Medulla oblongata (tissue), 1 donor: Measurements from ENCODE around the gene SMAP1.

Experiments
- DNase-seq: peaks from one replicate; pipeline ENCODE4 v3.0.0-alpha.2; 2015; ENCODE audit errors: extremely low spot score

Gene SMAP1

GRCh38 chr6:70841112-70841511 lies 173.4 kb downstream of the SMAP1 start:
- DNase-seq: no peak

- DNase-seq: no peak
These were observed 174.9 kb downstream of the SMAP1 start for GRCh38 chr6:70842541-70842940.

DNA sequence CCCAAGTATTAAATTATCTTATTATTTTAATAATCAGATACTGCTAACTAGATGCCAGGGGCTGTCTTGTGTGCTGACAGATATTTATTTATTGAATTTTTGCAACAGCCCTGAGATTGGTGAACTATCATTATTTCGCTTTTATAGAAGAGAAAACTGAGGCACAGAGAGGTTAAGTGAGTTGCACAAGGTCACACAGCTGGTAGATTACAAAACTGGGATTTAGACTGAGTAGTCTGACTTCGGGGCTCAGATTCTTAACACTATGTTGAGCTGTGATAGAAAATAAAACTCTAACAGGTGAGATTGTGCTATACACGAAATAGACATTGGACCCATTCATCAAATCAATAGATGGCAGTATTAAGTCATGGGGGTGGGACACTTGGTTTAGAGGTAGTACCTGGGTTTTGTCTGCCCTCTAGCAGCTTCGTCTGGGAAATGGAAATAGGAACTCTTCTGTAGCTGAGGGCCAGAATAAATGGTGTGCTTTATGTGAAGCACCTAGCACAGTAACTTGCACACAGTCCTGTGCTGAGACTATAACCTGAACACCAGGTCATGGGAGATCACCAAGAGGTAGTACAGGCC lies 175.7 kb downstream of the SMAP1 start:
- DNase-seq: no peak

DNA sequence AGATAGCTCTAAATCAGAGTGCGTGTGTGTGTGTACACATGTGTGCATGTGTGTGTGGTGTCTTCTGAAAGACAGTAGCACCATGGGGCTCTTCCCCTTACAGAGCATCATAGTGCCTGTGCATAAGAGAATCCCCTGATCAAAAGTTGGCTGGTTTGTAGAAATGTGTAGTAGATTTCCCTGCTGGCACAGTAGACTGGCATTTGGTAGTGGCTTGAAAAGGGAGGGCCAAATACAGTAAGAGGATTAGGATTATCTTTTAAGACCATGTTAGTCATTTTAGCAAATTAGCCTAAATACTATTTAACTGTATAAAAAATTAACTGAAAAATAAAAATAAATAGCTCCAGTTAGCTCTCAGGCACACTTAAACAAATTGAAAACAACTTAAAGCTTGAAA lies 176.6 kb downstream of the SMAP1 start:
- DNase-seq: no peak

DNA sequence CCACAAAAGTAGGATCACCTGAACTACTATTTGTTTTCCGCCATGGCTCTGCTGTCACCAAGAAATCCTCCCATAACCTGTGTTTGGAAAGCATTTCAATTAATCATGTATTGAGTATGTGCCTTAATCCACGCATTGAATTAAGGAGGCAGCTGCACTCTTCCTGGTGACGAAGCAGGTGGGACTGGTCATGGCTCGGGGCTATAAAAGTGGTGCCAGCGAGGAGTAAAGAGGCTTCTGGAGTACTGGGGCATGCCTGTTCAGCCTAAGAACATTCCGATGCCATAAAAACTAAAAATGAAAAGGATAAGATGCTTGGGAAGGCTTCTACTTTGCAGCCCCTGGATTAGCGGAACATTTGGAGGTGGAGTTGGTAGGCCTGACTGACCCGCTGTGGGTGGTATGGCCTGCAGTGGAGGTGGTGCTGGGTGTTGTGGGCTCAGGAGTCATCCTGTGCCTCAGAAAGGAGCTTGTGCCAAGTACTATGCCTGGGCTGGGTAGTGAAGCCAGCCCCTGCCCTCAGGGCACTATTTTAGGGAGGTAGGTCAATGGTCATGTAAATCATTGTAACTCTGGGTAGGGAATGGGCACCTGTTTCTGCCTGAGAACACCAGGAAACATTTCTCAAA lies 178.6 kb downstream of the SMAP1 start:
- no peak for DNase-seq

DNA sequence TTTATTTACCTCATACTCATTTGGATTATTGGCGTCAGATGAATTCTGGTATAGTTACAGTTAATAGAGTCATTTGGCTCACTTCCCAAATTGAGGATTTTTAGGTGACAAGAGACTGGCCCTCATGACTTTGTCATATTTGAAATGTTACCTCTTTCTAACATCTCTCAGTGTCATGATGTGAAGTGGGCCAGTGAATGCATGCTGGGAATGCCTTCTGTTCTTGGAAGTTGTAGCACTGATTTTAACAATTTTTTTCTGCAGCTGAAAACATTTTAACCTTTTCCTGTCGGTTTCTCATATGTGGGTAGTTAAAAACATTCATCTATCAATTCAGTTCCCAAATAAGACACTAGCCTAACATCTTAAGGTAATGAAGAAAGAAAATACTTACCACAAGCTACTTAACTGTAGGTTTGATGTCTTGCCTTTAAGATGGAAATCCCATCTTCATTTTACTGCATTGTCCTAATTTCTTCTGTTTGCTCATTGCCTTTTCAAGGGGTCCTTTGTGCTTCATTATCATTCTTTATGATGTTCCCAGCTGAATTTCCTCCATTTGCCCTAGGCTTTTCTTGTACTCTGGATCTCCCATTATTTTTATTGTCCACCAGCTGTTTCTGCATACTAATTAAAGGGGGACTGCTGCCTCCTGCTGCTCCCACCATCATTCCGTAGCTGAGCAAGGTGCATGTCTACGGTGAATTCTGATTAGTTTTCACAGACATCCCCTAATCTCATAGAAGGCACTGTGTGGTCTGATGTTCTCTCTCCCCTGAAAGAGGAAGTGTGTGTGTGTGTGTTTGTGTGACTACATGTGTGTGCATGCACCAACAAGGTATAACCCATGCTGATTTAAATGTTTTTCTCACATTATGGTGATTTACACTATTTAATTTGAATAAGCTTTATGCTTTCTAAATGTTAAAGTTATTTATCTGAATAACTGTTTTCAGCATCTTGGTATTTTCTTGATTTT lies 179.7 kb downstream of the SMAP1 start:
- no peak for DNase-seq

DNA sequence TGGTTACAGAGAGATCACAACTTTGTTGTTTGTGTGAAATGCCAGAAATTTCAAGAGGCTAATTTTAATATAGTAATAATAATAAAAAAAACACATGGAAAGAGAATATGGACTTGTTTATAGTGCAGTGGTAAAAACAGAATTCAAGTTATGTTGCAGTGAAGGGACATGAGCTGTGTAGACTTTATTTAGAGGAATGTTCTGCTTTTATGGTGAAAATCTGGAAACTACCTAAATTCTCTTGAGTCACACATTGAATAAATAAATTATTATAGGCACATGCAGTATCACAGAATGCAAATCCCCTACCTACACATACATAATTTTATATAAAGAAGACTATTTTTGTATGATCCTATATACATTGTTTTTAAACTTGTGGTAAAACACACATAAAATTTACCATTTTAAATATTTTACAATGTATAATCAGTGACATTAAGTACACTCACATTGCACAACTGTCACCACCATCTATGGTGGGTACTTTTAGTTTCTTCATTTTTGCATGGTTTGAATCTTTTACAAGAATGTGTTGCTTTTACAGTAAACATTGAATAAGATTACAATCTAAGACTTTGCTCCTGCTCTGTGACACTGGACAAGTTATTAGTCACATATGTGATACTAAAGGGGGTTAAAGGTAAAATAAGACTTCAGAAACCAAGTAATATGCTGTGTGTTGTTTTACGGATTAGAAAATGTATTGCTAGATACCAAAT lies 181.8 kb downstream of the SMAP1 start:
- DNase-seq: no peak

DNA sequence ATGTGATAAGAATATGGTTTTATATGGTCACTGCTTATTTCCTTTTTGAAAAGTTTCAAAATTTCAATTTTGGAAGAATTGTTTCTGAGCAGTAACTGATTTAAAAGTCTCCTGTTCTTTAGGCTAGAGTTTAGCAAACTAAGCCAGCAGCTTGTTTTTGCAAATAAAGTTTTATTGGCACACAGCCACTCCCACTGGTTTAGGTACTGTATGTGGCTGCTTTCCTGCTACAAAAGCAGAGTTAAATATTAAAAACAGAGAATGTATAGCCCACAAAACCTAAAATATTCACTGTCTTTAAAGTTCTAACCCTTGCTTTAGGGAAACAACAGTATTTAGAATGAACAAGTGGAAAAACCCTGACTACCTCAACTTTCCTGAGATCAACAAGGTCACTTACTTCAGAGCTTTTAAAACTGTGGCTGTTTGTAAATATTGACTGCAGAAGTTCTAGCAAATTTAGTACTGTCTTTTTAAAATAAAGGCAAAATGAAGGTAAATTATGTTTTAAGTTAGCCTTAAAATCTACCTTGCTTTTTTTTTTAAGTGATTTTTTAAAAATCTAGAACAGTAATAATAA lies 185.1 kb downstream of the SMAP1 start:
- no peak for DNase-seq

GRCh38 chr6:70857387-70858077 lies 189.8 kb downstream of the SMAP1 start:
- no peak for DNase-seq

DNA sequence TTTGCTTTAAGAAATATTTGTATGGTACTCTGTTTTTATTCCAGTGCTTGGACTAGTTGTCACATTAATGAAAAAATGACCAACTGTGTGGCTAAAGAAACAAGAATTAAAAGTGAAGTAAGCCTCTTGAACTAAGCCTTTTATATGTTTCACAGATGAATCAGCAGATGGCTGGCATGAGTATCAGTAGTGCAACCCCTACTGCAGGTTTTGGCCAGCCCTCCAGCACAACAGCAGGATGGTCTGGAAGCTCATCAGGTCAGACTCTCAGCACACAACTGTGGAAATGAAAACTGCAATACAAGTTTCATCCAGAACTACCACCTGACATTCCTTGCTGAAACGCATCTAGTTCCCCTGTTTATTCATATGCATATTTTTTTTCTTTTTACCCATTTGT lies 192.4 kb downstream of the SMAP1 start:
- DNase-seq: no peak

DNA sequence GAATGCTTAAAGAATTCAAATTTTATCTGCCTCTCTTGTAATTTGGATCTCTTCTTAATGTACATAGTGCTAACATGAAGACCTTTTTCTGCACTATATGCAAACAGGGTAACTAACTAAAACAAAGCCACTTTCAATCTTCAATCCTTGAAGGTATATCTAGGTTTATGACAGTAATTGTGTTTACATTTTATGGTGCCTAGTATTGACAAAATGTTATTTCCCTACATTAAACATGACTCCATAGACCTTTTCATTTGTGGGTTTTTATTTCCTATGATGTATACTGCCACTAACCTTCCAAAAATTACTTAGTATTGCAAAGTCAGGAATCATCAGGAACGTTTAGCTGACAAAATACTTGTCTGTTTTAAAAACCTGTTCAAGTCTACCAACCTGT lies 193.2 kb downstream of the SMAP1 start:
- no peak for DNase-seq

DNA sequence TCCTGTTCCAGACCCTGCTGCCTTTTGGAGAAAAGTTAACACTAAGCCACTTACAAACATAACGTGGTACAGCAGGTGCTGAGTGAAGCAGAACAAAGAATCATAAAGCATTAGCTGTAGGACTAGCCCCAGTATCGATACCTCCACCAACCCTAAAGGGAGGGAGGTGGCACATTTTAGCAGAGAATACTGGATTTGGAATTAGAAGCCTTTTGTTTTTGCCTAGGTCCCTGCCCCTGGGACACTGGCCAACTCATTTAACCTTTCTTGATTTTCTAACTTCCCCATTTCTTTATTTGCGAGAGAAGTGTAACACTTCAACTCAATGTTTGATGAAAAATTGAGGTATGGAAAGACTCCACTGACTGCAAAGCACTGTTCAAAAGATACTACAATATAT lies 195.7 kb downstream of the SMAP1 start:
- no peak for DNase-seq

DNA sequence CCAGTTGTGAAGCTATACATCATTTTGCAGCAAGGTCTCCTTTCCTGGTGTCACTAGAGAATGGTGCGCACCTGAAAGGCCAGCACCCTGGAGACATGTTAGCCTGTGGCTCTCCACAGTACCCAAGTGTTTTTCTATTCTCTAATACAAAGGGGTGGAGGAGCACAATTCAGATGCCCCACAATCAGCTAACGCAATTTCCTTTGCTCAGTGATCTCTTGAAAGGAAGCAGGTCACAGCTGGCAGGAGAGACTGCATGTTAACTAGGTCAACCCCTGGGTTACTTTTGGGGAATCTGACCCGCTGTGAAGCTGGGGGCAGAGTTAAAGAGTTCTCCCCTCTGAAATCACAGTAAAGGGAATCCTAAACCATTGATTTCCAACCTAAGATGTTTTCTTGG lies 196.7 kb downstream of the SMAP1 start:
- no peak for DNase-seq

GRCh38 chr6:70872469-70872868 lies 204.8 kb downstream of the SMAP1 start:
- DNase-seq: no peak

- DNase-seq: no peak
These were observed 206.7 kb downstream of the SMAP1 start for GRCh38 chr6:70874181-70874913.

- no peak for DNase-seq
These were observed 211.8 kb downstream of the SMAP1 start for GRCh38 chr6:70879496-70879895.

DNA sequence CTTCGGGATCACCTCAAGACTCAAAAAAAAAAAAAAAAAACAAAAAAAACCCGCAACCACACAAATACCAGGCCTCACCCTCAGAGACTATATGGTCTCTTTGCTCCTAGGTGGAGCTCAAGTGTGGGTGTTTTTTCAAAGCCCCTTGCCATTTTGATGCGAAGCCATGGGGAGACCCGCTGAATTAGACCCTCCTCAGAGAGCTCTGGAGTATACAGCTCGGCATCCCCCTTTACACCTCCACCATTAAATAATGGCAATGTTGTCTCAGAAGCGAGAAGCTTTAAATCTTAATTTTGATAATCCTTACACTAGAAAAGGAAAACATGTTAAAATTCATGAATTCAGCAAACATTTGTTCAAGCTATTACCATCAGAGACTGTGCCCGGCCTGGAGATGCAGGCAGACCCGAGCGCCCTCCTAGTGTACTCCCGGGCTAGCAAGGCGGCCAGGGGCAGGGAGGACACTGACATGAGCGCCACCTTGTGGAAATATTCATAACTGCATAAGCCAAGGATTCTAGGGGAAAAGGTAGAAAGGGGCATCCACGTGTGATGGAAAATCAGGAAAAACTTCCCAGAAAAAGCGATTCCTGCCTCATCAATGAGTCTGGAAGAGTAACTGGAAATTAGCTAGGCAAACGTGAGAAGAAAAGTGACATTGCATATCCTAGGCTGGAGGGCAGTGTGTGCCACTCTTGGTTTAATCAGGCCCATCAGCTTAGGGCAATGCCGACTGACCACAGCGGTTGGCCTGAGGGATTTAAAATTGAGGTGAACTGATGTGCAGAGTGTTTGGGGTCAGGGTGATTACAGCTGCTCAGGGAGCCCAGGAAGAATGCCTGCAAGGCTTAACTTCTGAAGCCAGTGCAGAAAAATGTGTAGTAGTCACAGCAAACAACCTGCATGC lies 216.6 kb downstream of the SMAP1 start:
- peak; percentile 81 for DNase-seq

GRCh38 chr6:70886071-70886470 lies 218.4 kb downstream of the SMAP1 start:
- no peak for DNase-seq

DNA sequence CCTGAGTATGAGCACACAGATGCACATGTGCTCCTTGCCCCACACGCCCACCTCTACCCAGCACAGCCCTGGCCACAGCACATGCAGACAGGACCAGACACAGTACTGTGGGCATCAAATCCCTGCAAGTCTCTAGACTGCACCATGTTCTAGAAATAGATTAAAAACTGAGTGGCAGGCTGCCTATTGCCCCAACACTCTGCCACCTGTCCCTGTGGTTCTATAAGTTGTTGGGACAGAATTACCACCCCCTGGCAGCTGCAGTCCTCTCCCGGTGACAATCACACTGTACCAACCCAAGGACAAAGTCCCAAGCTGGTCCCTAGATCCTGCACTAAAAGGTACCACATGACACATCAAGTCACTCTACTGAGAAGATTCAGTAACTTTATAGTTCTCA lies 219.0 kb downstream of the SMAP1 start:
- no peak for DNase-seq
